Stimulated activated CD4-positive, alpha-beta T cell treated with anti-CD3 and anti-CD28 coated beads, Interleukin-2, amount 100 ng/mL, for 48 hours (primary cell): Measurements from ENCODE around the gene VSTM2L.

Experiments
- DNase-seq, 2 donors: peaks; one replicate each; pipeline ENCODE4 v3.0.0-alpha.2; 2020

The VSTM2L gene

GRCh38 chr20:37920679-37921322, 17.9 kb downstream of the VSTM2L start:
- no peak for DNase-seq

- no peak for DNase-seq
These were observed 18.5 kb downstream of the VSTM2L start for GRCh38 chr20:37921341-37921929.

- peak; percentile 18 to 32 for DNase-seq
These were observed 19.1 kb downstream of the VSTM2L start for GRCh38 chr20:37922016-37922415.

GRCh38 chr20:37925265-37926165, 22.6 kb downstream of the VSTM2L start:
- DNase-seq: no peak

- no peak for DNase-seq
These were observed 23.7 kb downstream of the VSTM2L start for GRCh38 chr20:37926612-37927011.

GRCh38 chr20:37927410-37928095, 24.6 kb downstream of the VSTM2L start:
- no peak for DNase-seq

- no peak for DNase-seq
These were observed 26.2 kb downstream of the VSTM2L start for GRCh38 chr20:37928996-37929682.

GRCh38 chr20:37929683-37930014, 26.7 kb downstream of the VSTM2L start:
- no peak for DNase-seq

GRCh38 chr20:37931153-37931922, 28.4 kb downstream of the VSTM2L start:
- DNase-seq: no peak

GRCh38 chr20:37932074-37932473, 29.1 kb downstream of the VSTM2L start:
- no peak for DNase-seq

- no peak for DNase-seq
These were observed 30.0 kb downstream of the VSTM2L start for GRCh38 chr20:37932919-37933318.

- no peak for DNase-seq
These were observed 31.1 kb downstream of the VSTM2L start for GRCh38 chr20:37933786-37934633.

- DNase-seq: no peak
These were observed 31.9 kb downstream of the VSTM2L start for GRCh38 chr20:37934634-37935375.

- no peak for DNase-seq
These were observed 32.5 kb downstream of the VSTM2L start for GRCh38 chr20:37935435-37935834.

GRCh38 chr20:37936041-37936440, 33.1 kb downstream of the VSTM2L start:
- DNase-seq: no peak

GRCh38 chr20:37936451-37936850, 33.5 kb downstream of the VSTM2L start:
- no peak for DNase-seq

GRCh38 chr20:37937686-37938085, 34.8 kb downstream of the VSTM2L start:
- no peak for DNase-seq

- DNase-seq: no peak
These were observed 35.3 kb downstream of the VSTM2L start for GRCh38 chr20:37938181-37938750.

GRCh38 chr20:37938954-37939353, 36.0 kb downstream of the VSTM2L start:
- no peak for DNase-seq
